GM23248 (cell line): ENCODE data around the gene ATP2C2. TPM values are rescaled to one million over a fixed set of nuclear protein-coding genes. Genes with fewer than 3 reads are reported as not detected.

ENCODE experiments used
- DNase-seq: peaks from one replicate; pipeline ENCODE4 v3.0.0-alpha.2; 2015
- H2AFZ ChIP-seq: fragments of 200-600 bp; sonication (generic); 2 replicates; pipeline ENCODE4 v1.6.1; 2016; ENCODE audit warnings: antibody characterized with exemption
- H3F3A ChIP-seq: fragments of 200-600 bp; sonication (generic); 2 replicates; pipeline ENCODE4 v1.6.1; 2016; ENCODE audit warnings: mild to moderate bottlenecking, antibody characterized with exemption, mixed run types; ENCODE audit not compliant: insufficient read depth
- H3K27ac ChIP-seq: fragments of 200-600 bp; sonication (generic); 2 replicates; pipeline ENCODE4 v1.5.1; 2016; ENCODE audit warnings: mild to moderate bottlenecking
- H3K27me3 ChIP-seq: fragments of 200-600 bp; sonication (generic); replicated peaks from 2 replicates; pipeline ENCODE4 v1.6.1; 2016; ENCODE audit warnings: mild to moderate bottlenecking; ENCODE audit not compliant: insufficient read depth
- H3K36me3 ChIP-seq: fragments of 200-600 bp; sonication (generic); 2 replicates; pipeline ENCODE4 v1.6.1; 2016; ENCODE audit warnings: low read depth, mild to moderate bottlenecking
- H3K4me1 ChIP-seq: fragments of 200-600 bp; sonication (generic); 2 replicates; pipeline ENCODE4 v1.6.1; 2016; ENCODE audit warnings: mild to moderate bottlenecking; ENCODE audit not compliant: insufficient read depth
- H3K4me2 ChIP-seq: fragments of 200-600 bp; sonication (generic); one replicate; pipeline ENCODE4 v1.6.1; 2016; ENCODE audit warnings: mild to moderate bottlenecking; ENCODE audit not compliant: unreplicated experiment
- H3K4me3 ChIP-seq: fragments of 200-600 bp; sonication (generic); 2 replicates; pipeline ENCODE4 v1.5.1; 2016; ENCODE audit warnings: mild to moderate bottlenecking
- H3K79me2 ChIP-seq: fragments of 200-600 bp; sonication (generic); 2 replicates; pipeline ENCODE4 v1.6.1; 2016; ENCODE audit warnings: mild to moderate bottlenecking; ENCODE audit not compliant: insufficient read depth
- H3K9ac ChIP-seq: fragments of 200-600 bp; sonication (generic); 2 replicates; pipeline ENCODE4 v1.6.1; 2016; ENCODE audit warnings: mild to moderate bottlenecking
- H3K9me2 ChIP-seq: fragments of 200-600 bp; sonication (generic); 2 replicates; pipeline ENCODE4 v1.6.1; 2016; ENCODE audit warnings: mixed run types, mild to moderate bottlenecking, moderate library complexity; ENCODE audit not compliant: insufficient read depth
- H3K9me3 ChIP-seq: fragments of 200-600 bp; sonication (generic); one replicate; pipeline ENCODE4 v1.6.1; 2017; ENCODE audit warnings: low read depth
- H4K20me1 ChIP-seq: fragments of 200-600 bp; sonication (generic); 2 replicates; pipeline ENCODE4 v1.6.0; 2016; ENCODE audit not compliant: insufficient read depth
- EZH2 ChIP-seq: fragments of 200-600 bp; sonication (generic); IDR thresholded peaks from 2 replicates; pipeline ENCODE4 v1.6.1; 2018; ENCODE audit warnings: antibody characterized with exemption, mild to moderate bottlenecking; ENCODE audit not compliant: insufficient read depth, poor library complexity, severe bottlenecking
- EZH2phosphoT487 ChIP-seq: fragments of 200-600 bp; sonication (generic); IDR thresholded peaks from 2 replicates; pipeline ENCODE4 v1.6.1; 2018; ENCODE audit warnings: antibody characterized with exemption, moderate library complexity, mild to moderate bottlenecking, low read depth; ENCODE audit not compliant: insufficient read depth
- WGBS, 2 experiments: methylation state at CpG; one replicate each; pipeline ENCODE4 v1.1.6; 2015 to 2017; ENCODE audit warnings: low lambda C conversion rate in 2 of 2, low coverage in 1 of 2; ENCODE audit errors: missing lambda C conversion rate in 2 of 2; 5-methylcytosine and 5-hydroxymethylcytosine counted together
- in situ Hi-C: fragments of 300-500 bp; cut with MboI; formaldehyde crosslinking; loops from 2 replicates; pipeline ENCODE4 v1.15.0; 2020
- polyA plus RNA-seq: library from polyadenylated mRNA; unstranded; fragments of >200 nt; fragmentation: Nextera tagmentation; extraction: Ambion mirVana; gene quantifications from 2 replicates; pipeline ENCODE4 v1.2.1, GENCODE V29; 2016
- total RNA-seq: library from RNA; depleted of rRNA; stranded (reverse); fragments of >200 nt; shearing (Covaris generic); gene quantifications from 2 replicates; pipeline ENCODE4 v1.2.3, GENCODE V29; 2014

Gene ATP2C2
- total and polyA plus RNA-seq, 2 experiments from 2014 or later = 0.84 TPM; not detected in 1

DNA sequence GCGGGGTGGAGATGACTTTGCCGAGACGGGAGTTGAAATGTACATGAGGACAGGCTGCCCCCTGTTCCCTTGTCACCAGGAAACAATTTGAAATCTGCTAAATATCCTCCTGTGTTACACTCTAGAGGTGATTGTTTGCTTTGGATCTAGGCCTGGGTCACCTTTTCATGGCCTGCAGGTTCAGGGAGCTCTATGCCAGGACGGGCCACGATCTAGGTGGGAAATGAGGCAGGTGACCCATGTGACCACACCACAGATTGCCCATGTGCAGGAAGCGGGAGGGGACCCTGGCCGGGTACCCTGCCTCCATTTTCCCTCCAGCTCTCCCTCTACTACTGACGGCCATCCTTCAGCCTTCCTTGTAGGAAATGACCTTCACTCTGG lies 92.7 kb downstream of the ATP2C2 start:
- H3K79me2 ChIP-seq = peaks cover 10% of the 10 kb centered on the region
- no peaks in the 10 kb centered on the region for H3K9me3 ChIP-seq
- no peak overlapping the region for H3K27ac ChIP-seq
- no peak overlapping the region for H3K4me3 ChIP-seq
- no peaks in the 10 kb centered on the region for H3F3A ChIP-seq
- H3K4me2 ChIP-seq = no peak overlapping the region
- no peak for DNase-seq
- no peak overlapping the region for H2AFZ ChIP-seq
- no peaks in the 10 kb centered on the region for H3K4me1 ChIP-seq
- in situ Hi-C loops = no loop called here
- H3K9me2 ChIP-seq = no peaks in the 10 kb centered on the region
- H4K20me1 ChIP-seq = no peaks in the 10 kb centered on the region
- H3K36me3 ChIP-seq = peaks cover 30% of the 10 kb centered on the region; the same call in 1 of the 2 replicates
- 74 to 79% methylated on average over 8 of the region's 8 CpGs for WGBS, 2 experiments
- TF ChIP-seq EZH2 (no peak), EZH2phosphoT487 (no peak)
- no peaks in the 10 kb centered on the region for H3K27me3 ChIP-seq
- no peak overlapping the region for H3K9ac ChIP-seq

DNA sequence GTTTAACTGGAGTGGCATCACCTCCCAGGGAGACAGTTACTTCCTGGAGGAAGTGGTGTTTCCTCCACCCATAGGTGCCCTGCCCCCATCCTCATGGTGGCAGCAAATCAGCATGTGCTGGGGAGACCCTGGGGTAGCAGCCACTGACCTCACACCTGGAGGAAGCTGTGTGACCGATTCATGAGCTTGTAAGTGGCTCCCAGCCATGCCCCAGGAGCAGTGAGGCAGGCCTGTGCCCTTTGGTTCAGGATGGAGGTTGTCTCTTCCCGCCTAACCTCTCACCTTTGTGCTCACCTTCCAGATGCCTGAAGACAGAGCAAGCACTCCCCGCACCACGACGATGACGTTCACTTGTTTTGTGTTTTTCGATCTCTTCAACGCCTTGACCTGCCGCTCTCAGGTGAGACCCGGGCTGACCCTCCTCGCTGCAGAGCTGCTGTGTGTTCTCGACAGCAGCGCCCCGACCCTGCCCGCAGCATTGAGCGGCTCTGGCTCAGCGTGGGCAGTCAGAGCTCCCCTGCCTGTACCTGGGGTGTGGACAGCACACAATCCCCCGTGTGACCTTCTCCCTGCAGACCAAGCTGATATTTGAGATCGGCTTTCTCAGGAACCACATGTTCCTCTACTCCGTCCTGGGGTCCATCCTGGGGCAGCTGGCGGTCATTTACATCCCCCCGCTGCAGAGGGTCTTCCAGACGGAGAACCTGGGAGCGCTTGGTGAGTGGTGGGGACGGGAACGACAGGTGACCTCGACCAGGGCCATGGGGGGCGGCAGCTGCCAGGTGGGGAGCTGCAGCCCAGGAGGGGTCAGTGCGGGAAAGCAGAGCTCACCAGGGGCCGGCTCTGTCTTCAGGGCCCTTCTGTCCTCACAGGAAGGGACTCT lies 93.3 kb downstream of the ATP2C2 start:
- Histone ChIP-seq H3K9ac (no peak overlapping the region), H3K4me3 (no peak overlapping the region), H3K4me2 (no peak overlapping the region), H2AFZ (no peak overlapping the region), H4K20me1 (no peaks in the 10 kb centered on the region), H3K27ac (no peak overlapping the region), H3K79me2 (peaks cover 16% of the 10 kb centered on the region), H3K4me1 (no peaks in the 10 kb centered on the region), H3K27me3 (no peaks in the 10 kb centered on the region), H3F3A (no peaks in the 10 kb centered on the region), H3K36me3 (peaks cover 36% of the 10 kb centered on the region), H3K9me2 (no peaks in the 10 kb centered on the region), H3K9me3 (no peaks in the 10 kb centered on the region)
- 86 to 89% methylated on average over 30 of the region's 30 CpGs for whole genome bisulfite sequencing, 2 experiments
- TF ChIP-seq EZH2phosphoT487 = no peak
- no peak for TF ChIP-seq EZH2
- no peak for DNase-seq
- in situ Hi-C loops = no loop called here

DNA sequence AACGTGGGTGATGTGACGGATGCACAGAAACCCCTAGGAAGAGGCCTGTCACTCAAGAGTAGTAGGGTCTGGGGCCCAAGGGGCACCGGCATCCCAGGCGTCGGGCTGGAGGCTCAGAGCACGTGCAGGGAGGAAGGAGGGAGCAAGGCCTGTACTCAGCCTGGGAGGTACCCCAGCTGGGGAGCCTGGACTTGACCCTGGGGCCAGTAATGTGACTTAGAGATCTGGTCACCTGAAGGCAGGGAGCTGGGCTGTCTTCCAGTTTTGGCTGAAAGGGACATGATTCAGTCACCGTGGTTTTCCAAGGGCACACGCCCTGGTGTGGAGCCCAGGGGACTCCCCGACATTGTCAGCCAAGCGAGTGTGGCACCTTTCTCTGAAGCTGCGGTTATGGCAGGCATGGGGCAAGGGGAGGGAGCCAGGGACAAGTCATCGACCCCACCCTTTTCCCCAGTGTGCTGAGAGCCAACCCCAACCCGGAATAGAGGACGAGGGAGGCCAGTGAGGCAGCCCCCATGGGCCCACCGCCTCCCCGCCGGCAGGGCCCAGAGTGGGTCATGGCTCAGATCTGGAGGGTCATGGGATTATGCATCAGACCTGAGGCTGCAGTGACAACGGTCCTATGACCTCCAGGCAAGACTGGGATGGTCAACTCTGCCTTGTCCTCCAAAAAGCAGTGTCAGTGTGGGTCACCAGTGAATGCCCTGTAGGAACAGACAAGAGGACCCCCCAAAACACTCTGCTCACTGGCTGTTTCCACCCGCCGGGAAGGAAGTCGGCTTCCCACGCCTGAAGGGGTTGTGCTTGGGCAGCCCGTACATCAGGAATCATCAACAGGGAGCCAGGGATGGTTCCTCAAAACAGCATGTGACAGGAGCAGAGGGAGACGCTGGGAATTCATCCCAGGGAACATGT lies 94.2 kb downstream of the ATP2C2 start:
- Histone ChIP-seq H3K36me3 (peaks cover 45% of the 10 kb centered on the region), H3K9me2 (no peaks in the 10 kb centered on the region), H3K9ac (no peak overlapping the region), H3K79me2 (peaks cover 25% of the 10 kb centered on the region), H3K9me3 (no peaks in the 10 kb centered on the region), H3K27ac (no peak overlapping the region), H4K20me1 (no peaks in the 10 kb centered on the region), H3K27me3 (no peaks in the 10 kb centered on the region), H3K4me3 (no peak overlapping the region), H3F3A (no peaks in the 10 kb centered on the region), H3K4me2 (no peak overlapping the region), H2AFZ (no peak overlapping the region), H3K4me1 (no peaks in the 10 kb centered on the region)
- no peak for TF ChIP-seq EZH2
- no peak for TF ChIP-seq EZH2phosphoT487
- in situ Hi-C loops = no loop called here
- DNase-seq = peak; percentile 8
- WGBS, 2 experiments = 74% methylated on average over 23 to 24 of the region's 24 CpGs

DNA sequence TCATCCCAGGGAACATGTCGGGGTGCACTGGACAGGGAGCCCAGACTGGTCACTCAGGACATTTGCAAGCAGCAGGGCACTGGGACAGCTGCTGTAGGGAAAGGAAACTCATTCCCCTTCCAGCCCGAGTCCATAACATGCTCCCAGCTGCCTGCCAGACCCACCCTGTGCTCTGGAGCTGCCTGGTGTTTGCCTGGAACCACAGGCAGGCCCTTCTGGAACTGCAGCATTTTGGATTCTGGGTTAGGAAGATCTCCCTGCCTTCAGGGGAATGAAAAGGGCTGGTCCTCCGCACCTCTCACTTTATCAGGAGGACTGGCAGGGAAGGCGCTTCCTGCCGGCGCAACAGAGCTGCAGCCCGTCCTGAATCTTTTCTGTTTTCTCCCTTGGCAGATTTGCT lies 94.9 kb downstream of the ATP2C2 start:
- TF ChIP-seq EZH2phosphoT487 (no peak), EZH2 (no peak)
- no peak overlapping the region for H3K27ac ChIP-seq

More for the DNA sequence above, 94.9 kb downstream of the ATP2C2 start:
- Histone ChIP-seq H4K20me1 (no peaks in the 10 kb centered on the region), H3K36me3 (peaks cover 52% of the 10 kb centered on the region), H3K27me3 (no peaks in the 10 kb centered on the region), H3K4me2 (no peak overlapping the region), H3F3A (no peaks in the 10 kb centered on the region), H2AFZ (no peak overlapping the region), H3K9ac (no peak overlapping the region), H3K4me3 (no peak overlapping the region), H3K4me1 (no peaks in the 10 kb centered on the region), H3K9me3 (no peaks in the 10 kb centered on the region), H3K79me2 (peaks cover 30% of the 10 kb centered on the region), H3K9me2 (no peaks in the 10 kb centered on the region)
- in situ Hi-C loops = no loop called here
- WGBS, 2 experiments = 75 to 77% methylated on average over 7 of the region's 7 CpGs
- DNase-seq = no peak
